Measurements from ENCODE around the gene EDC4. TPM values are rescaled to one million over a fixed set of nuclear protein-coding genes. Genes with fewer than 3 reads are reported as not detected.

EDC4 gene
- total and polyA plus RNA-seq, 2 of the 13 experiments (the other 11 are each of a cell fraction or from before 2014, with no cell fraction given), result 51.4 to 59.1 TPM

DNA sequence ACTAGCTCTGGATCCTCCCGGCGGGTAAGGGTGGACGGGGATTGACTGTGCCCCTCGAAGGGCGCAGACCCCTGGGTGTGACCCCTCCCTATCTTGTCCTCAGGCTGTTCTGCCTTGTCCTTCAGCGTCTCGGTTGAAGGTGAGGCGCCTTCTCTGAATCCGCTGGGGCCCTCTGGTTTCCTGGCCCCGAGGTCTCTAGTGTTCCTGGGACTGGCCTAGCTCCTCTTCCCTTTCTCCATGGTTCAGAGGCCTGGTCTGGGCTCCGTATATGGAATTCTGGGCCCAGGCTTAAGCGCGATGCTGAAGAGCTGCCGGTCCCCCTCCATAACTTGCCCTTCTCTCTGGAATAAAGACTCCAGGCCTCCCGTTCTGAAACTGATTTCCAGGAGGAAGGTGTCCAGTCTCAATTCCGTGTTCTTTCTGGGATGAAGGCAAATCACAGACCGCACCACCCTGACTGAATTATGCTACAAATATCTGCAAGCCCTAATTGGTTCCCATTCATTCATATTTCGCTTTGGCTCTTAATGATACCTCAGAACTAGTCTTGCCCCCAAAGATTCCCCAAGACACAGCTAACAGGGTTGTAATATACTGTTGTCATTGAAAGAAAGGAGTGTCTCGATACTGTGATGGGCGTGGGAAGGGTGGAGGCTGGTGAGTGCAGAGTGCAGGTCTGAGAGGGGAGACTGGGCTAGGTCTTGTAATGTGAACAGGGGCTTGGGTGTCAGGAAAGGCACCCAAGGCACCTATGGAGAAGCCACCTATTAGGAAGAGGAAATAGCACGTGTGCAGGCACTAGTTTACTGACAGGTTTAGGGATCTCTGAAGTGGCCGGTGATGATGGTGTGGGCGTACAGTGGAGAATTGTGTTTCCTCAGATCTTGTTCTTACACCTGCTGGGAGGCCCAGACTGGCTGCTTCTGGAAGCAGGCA, 851 bp downstream of the EDC4 start:
- intact Hi-C loops (cut with micrococcal nuclease; ENCODE audit: unreplicated experiment), result loop anchor here (1.0 to 5.0 kb wide), 2 partner anchors 21 to 1336 kb away; no protein-coding TSS in a partner anchor
- peaks cover 15% of the 10 kb centered on the region for H4K20me1 ChIP-seq (ENCODE audit: insufficient read depth, low read length)
- no peak for TF ChIP-seq ZNF138 (CRISPR knock-in tag; IDR thresholded peaks at IDR 0.05; ENCODE audit: low read depth)
- TF ChIP-seq, protein P1, sequence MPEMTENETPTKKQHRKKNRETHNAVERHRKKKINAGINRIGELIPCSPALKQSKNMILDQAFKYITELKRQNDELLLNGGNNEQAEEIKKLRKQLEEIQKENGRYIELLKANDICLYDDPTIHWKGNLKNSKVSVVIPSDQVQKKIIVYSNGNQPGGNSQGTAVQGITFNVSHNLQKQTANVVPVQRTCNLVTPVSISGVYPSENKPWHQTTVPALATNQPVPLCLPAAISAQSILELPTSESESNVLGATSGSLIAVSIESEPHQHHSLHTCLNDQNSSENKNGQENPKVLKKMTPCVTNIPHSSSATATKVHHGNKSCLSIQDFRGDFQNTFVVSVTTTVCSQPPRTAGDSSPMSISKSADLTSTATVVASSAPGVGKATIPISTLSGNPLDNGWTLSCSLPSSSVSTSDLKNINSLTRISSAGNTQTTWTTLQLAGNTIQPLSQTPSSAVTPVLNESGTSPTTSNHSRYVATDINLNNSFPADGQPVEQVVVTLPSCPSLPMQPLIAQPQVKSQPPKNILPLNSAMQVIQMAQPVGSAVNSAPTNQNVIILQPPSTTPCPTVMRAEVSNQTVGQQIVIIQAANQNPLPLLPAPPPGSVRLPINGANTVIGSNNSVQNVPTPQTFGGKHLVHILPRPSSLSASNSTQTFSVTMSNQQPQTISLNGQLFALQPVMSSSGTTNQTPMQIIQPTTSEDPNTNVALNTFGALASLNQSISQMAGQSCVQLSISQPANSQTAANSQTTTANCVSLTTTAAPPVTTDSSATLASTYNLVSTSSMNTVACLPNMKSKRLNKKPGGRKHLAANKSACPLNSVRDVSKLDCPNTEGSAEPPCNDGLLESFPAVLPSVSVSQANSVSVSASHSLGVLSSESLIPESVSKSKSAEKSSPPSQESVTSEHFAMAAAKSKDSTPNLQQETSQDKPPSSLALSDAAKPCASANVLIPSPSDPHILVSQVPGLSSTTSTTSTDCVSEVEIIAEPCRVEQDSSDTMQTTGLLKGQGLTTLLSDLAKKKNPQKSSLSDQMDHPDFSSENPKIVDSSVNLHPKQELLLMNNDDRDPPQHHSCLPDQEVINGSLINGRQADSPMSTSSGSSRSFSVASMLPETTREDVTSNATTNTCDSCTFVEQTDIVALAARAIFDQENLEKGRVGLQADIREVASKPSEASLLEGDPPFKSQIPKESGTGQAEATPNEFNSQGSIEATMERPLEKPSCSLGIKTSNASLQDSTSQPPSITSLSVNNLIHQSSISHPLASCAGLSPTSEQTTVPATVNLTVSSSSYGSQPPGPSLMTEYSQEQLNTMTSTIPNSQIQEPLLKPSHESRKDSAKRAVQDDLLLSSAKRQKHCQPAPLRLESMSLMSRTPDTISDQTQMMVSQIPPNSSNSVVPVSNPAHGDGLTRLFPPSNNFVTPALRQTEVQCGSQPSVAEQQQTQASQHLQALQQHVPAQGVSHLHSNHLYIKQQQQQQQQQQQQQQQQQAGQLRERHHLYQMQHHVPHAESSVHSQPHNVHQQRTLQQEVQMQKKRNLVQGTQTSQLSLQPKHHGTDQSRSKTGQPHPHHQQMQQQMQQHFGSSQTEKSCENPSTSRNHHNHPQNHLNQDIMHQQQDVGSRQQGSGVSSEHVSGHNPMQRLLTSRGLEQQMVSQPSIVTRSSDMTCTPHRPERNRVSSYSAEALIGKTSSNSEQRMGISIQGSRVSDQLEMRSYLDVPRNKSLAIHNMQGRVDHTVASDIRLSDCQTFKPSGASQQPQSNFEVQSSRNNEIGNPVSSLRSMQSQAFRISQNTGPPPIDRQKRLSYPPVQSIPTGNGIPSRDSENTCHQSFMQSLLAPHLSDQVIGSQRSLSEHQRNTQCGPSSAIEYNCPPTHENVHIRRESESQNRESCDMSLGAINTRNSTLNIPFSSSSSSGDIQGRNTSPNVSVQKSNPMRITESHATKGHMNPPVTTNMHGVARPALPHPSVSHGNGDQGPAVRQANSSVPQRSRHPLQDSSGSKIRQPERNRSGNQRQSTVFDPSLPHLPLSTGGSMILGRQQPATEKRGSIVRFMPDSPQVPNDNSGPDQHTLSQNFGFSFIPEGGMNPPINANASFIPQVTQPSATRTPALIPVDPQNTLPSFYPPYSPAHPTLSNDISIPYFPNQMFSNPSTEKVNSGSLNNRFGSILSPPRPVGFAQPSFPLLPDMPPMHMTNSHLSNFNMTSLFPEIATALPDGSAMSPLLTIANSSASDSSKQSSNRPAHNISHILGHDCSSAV (CRISPR knock-in tag; IDR thresholded peaks at IDR 0.05; ENCODE audit: borderline replicate concordance), result no peak
- TF ChIP-seq, protein P2, sequence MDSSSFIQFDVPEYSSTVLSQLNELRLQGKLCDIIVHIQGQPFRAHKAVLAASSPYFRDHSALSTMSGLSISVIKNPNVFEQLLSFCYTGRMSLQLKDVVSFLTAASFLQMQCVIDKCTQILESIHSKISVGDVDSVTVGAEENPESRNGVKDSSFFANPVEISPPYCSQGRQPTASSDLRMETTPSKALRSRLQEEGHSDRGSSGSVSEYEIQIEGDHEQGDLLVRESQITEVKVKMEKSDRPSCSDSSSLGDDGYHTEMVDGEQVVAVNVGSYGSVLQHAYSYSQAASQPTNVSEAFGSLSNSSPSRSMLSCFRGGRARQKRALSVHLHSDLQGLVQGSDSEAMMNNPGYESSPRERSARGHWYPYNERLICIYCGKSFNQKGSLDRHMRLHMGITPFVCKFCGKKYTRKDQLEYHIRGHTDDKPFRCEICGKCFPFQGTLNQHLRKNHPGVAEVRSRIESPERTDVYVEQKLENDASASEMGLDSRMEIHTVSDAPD (CRISPR knock-in tag; IDR thresholded peaks at IDR 0.05), result no peak
- no peak for TF ChIP-seq SKIL (CRISPR knock-in tag; IDR thresholded peaks at IDR 0.05; ENCODE audit: borderline replicate concordance)

More for the DNA sequence above, 851 bp downstream of the EDC4 start:
- Histone ChIP-seq H3K4me3 (replicated peaks in 1 of 3; ENCODE audit: insufficient read depth in 1 of 3, low read depth in 2 of 3, low read length in 3 of 3) (peak overlapping the region; percentile 85 to 98 (median 87)), H3K9me3 (ENCODE audit: low read length) (no peaks in the 10 kb centered on the region), H3K4me2 (ENCODE audit: low read depth, low read length) (peak overlapping the region; percentile 91), H3K27me3 (ENCODE audit: control insufficient read depth in 1 of 2, insufficient read depth in 2 of 2, low read length in 2 of 2) (no peaks in the 10 kb centered on the region; a peak in 1 of 5 replicates), H2AFZ (ENCODE audit: low read length) (no peak overlapping the region), H3K9ac (ENCODE audit: insufficient read depth, low read depth, low read length) (peak overlapping the region; percentile 85), H3K79me2 (ENCODE audit: insufficient read depth, low read length) (peaks cover 31% of the 10 kb centered on the region), H3K4me1 (ENCODE audit: insufficient read depth, low read length) (peaks cover 30% of the 10 kb centered on the region), H3K27ac (ENCODE audit: extremely low read length, insufficient read depth, low read length) (peak overlapping the region; percentile 66), H3K36me3 (replicated peaks in 1 of 2; ENCODE audit: control insufficient read depth in 1 of 2, insufficient read depth in 2 of 2, low read length in 2 of 2) (peaks cover 39 to 62% of the 10 kb centered on the region in 2 experiments)
- 8% methylated on average over 18 of the region's 23 CpGs for WGBS (ENCODE audit: low lambda C conversion rate)
- FAIRE-seq (peak; percentile 73), ATAC-seq (peak; percentile 49), DNase-seq (ENCODE audit: low spot score) (no peak)
- ChIA-PET CTCF (ENCODE audit: low intra/inter-chr PET ratio, low total read pairs) (interaction anchor here (2.9 kb wide), 1 partner anchor 57 kb away, joined by 18 read pairs; no protein-coding TSS in a partner anchor), POLR2A (interaction anchor here (0.6 to 1.3 kb wide), 9 partner anchors 10 to 67 kb away, joined by 3 to 6 read pairs (median 3); partner anchors contain the start of gene TSNAXIP1)
- in situ Hi-C loops (cut with HindIII; ENCODE audit: extremely low pct_ligation_motif_present, low pct_unique_long_range_greater_than_20kb), result no loop called here
- BruUV-seq (replicated peaks), result TSS peak; percentile 50
